GM21786 (cell line): ENCODE data around the gene ARFGAP3.
A peak's percentile ranks its signal among the peaks of the same experiment; 100 is the strongest.
"Not testable (repeated sequence)": the region's sequence is repeated elsewhere in the genome, so short reads cannot be mapped to it uniquely, and the experiment has no call there.

Experiments used
- ATAC-seq: cut with Tn5 transposase; IDR thresholded peaks from one replicate; pipeline ENCODE4 v1.9.1; 2021; ENCODE audit not compliant: unreplicated experiment

The ARFGAP3 gene

GRCh38 chr22:42770941-42771647, 86.0 kb downstream of the ARFGAP3 start:
- no peak for ATAC-seq

- ATAC-seq: no peak
Measured at GRCh38 chr22:42770448-42770726, 86.7 kb downstream of the ARFGAP3 start.

- ATAC-seq: peak; percentile 64
Measured at GRCh38 chr22:42769574-42770447, 87.3 kb downstream of the ARFGAP3 start.

GRCh38 chr22:42769238-42769573, 87.9 kb downstream of the ARFGAP3 start:
- ATAC-seq: no peak

GRCh38 chr22:42768385-42769035, 88.6 kb downstream of the ARFGAP3 start:
- ATAC-seq: no peak

- no peak for ATAC-seq
Measured at GRCh38 chr22:42766860-42767259, 90.2 kb downstream of the ARFGAP3 start.

GRCh38 chr22:42764895-42765363, 92.1 kb downstream of the ARFGAP3 start:
- no peak for ATAC-seq

GRCh38 chr22:42763965-42764480, 93.0 kb downstream of the ARFGAP3 start:
- ATAC-seq: no peak

GRCh38 chr22:42760806-42761565, 96.1 kb downstream of the ARFGAP3 start:
- ATAC-seq: no peak

GRCh38 chr22:42758931-42759629, 98.0 kb downstream of the ARFGAP3 start:
- no peak for ATAC-seq

- ATAC-seq: not testable (repeated sequence)
Measured at GRCh38 chr22:42755553-42755952, 101.5 kb downstream of the ARFGAP3 start.

- not testable (repeated sequence) for ATAC-seq
Measured at GRCh38 chr22:42755121-42755520, 102.0 kb downstream of the ARFGAP3 start.

- no peak for ATAC-seq
Measured at GRCh38 chr22:42754658-42755057, 102.4 kb downstream of the ARFGAP3 start.

GRCh38 chr22:42752912-42753311, 104.2 kb downstream of the ARFGAP3 start:
- no peak for ATAC-seq

- ATAC-seq: no peak
Measured at GRCh38 chr22:42752230-42752746, 104.8 kb downstream of the ARFGAP3 start.

- not testable (repeated sequence) for ATAC-seq
Measured at GRCh38 chr22:42750421-42750820, 106.7 kb downstream of the ARFGAP3 start.

- no peak for ATAC-seq
Measured at GRCh38 chr22:42747701-42748513, 109.2 kb downstream of the ARFGAP3 start.
